DMS 273 (cell line): Measurements from ENCODE around the gene CRAMP1.

Experiments
- DNase-seq: peaks from one replicate; lab custom pipeline; 2025; ENCODE audit not compliant: unreplicated experiment; lab: John Stamatoyannopoulos, UW

Gene CRAMP1

DNA sequence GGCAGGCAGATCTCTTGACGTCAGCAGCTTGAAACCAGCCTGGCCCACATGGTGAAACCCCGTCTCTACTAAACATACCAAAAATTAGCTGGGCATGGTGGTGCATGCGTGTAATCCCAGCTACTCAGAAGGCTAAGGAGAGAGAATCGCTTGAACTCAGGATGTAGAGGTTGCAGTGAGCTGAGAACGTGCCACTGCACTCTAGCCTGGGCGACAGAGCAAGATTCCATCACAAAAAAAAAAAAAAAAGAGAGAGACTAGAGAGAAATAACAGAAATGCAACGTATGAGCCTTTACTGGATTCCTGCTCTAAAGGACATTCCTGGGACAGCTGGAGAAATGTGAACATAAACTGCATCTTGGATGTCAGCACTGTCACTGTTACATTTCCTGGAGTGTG, 11.1 kb upstream of the CRAMP1 start:
- DNase-seq: no peak

- no peak for DNase-seq
Observed at GRCh38 chr16:1601489-1601888, 10.7 kb upstream of the CRAMP1 start.

- no peak for DNase-seq
Observed at GRCh38 chr16:1602285-1602684, 9.9 kb upstream of the CRAMP1 start.

DNA sequence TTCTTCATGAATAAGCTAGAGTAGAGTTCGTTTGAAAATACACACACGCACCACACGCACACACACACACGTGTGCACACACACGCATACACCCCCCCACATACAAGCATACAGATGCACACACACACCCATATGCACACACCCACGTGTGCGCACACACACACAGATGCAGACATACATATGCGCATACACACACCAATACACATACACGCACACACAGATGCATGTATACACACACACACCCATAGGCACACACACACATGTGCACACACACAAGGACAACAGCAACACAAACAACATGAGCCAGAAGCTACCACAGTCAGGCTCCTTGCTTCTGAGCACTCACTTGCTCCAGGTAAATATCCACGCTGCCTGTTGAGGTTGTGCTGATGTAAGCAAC, 5.4 kb upstream of the CRAMP1 start:
- no peak for DNase-seq

DNA sequence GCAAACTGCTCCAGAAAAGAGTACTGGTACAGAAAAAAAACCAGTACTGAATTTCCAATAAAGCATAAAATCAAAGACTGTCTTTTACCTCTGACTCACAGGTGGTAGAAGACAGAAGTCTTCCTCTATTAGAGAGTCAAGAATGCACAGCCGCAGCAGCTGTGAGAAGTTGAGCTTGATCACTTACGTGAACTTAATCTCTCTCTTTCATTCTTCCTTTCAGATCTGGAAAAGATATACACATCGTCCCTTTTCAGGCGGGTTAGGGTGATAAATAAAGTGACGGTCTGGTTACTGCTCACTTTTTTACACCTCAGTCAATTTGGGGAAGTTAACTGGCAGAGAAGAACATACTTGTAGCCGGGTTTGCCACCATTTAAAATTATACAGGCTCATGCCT, 4.2 kb upstream of the CRAMP1 start:
- no peak for DNase-seq

GRCh38 chr16:1610071-1610898, 1.9 kb upstream of the CRAMP1 start:
- DNase-seq: peak; percentile 98

- DNase-seq: no peak
Observed at GRCh38 chr16:1610899-1611632, 1.1 kb upstream of the CRAMP1 start.

DNA sequence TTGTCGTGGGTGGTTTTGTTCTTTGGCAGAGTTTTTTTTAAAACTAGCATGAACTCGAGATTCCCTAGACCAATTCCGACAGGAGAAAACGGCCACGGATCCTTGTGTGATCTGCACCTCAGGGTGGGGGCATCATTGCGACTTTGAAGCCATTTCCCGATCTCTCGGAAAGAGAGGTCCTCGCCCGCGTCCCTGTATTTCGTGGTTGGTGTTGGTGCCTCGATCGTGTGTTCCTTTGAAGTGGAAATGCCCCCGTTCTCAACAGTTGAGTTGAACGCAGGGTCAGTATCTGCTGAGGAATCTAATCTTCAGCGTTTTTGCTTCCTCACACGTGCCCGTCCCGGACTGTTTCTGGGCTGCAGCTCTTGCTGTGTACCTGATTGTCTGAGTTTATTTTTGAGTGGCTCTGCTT, 1.1 kb downstream of the CRAMP1 start:
- DNase-seq: peak; percentile 47

GRCh38 chr16:1613728-1614455, 1.7 kb downstream of the CRAMP1 start:
- DNase-seq: peak; percentile 56

DNA sequence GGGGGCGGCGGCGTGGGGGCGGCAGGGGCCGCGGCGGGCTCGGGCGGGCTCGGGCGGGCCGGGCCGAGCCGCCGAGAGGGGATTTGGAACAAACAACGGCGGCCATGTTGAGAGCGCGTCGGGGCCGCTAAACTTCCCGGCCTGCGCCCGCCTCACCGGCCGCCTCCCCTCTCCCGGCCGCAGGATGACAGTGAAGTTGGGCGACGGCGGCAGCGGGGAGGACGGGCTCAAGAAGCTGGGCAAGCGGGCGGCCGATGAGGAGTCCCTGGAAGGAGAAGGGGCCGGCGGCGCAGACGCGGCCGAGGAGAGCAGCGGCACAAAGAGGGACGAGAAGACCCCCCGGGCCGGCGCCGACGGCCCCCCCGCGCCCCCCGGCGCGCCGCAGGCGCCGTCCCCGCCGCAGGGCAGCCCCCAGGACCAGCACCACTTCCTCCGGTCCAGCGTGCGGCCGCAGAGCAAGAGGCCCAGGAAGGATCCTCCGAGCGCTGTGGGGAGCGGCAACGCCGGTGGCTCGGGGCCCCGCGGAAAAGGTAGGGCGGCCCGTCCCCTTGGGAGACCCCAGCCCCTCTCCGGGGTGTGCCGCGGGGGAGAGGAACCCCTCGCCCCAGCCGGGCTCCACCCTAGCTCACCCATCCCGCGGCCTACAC, 2.4 kb downstream of the CRAMP1 start:
- peak; percentile 57 for DNase-seq

DNA sequence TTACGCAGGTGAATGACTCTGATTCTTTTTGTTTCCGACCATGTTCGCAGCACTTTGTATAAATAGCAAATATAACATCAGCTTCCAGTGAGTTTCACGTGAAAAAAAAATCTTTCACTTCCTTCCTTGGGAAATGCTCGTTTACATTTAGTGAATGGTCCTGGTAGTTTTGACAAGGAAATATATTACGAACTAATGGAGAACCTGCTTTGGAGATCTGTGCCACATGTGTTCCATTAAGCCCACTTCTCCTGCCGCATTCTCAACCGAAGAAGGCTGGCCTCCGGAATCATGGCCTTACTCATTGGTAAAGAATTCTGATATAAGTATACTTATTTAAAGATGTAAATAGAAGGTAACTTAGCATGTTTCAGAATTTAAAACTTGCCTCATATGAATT, 3.6 kb downstream of the CRAMP1 start:
- DNase-seq: no peak

DNA sequence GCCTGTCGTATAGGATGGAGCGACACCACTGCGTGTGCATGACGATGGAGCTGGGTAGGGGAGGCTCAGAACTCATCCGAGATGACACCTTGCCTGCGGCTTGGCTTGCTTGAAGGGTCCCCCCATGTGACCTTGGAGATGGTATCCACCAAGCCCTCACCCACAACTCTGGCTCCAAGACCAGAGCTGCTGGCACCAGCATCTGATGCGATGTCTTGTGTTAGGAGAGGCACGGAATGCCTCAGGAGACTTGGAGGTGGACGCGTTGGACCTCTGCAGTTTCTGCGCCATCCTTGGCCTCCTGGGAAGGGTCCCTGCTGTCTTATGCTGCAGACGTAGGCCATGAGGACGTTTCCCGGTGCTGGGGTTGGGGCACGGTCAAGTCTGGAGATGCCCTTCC, 7.8 kb downstream of the CRAMP1 start:
- DNase-seq: no peak

- DNase-seq: no peak
Observed at GRCh38 chr16:1620391-1620790, 8.2 kb downstream of the CRAMP1 start.

GRCh38 chr16:1621851-1622250, 9.7 kb downstream of the CRAMP1 start:
- DNase-seq: no peak

DNA sequence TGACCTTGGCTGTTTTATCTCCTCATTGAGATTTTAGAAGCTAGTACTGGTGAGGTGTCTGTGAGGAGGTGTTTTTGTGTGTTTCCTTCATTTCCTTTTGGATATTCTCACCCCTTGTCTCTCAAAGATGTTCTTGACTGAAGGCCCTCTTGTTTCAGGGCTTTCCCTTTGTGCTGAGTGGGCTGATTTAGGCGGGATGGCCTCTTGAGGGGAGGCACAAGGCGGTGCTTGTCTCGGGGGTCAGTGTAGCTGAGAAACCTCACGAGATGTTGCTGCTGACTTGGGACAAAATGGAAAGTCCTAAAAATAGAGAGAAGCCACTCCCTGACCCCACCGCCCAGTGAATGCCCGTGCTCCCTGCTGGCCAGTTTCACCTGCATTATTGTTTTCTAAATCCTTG, 14.2 kb downstream of the CRAMP1 start:
- DNase-seq: no peak

DNA sequence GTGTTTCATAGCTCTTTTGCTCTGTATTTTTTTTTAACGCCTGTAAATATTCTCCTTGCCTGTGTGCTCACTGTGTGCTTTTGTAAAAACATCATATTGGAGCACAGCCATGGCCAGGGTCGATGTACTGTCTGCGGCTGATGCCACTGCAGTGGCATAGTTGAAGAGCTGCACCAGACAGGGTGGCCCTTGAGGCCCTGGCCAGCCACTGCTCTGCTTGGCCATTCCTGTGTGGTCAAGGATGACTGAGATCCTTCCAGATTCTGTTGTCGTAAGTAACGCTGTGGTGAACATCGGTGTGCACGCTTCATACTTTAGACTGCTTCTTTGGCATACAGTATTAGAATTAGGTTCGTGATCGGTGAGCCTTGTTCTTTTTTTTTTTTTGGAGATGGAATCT, 14.6 kb downstream of the CRAMP1 start:
- DNase-seq: no peak

DNA sequence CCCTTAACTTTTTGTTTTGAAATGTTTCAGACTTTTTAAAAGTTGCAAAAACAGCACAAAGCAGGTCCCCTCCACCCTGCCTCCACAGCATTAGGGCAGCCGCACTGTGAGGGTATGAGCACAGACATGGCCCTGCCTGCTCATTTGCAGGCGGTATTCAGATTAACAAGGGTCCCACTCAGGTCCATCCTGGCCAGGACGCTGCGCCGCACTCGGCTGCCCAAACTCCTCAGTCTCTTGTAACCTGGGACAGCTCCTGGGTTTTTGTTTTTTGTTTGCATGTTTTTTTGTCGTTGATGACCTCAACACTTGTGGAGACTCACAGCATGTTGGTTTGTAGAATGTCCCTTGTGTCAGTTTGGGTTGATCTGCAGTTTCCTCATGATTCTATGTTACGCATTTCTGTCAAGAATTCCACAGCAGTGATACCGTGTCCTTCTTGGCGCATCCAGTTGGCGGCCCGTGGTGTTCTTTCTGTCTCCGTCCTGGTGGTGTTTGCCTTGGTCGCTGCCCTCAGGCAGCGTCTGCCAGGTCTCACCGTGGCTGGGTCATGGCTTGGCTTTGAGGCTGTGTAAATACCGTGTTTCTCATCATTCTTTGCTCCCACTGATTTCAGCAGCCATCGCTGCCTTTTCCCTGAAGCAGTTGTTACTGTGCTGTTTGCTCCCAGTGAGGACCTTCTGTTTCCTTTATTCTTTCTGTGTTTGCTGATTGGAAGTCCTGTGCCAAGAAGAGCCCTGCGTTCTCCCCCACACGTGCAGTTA, 18.5 kb downstream of the CRAMP1 start:
- DNase-seq: no peak

GRCh38 chr16:1631230-1631629, 19.1 kb downstream of the CRAMP1 start:
- no peak for DNase-seq

DNA sequence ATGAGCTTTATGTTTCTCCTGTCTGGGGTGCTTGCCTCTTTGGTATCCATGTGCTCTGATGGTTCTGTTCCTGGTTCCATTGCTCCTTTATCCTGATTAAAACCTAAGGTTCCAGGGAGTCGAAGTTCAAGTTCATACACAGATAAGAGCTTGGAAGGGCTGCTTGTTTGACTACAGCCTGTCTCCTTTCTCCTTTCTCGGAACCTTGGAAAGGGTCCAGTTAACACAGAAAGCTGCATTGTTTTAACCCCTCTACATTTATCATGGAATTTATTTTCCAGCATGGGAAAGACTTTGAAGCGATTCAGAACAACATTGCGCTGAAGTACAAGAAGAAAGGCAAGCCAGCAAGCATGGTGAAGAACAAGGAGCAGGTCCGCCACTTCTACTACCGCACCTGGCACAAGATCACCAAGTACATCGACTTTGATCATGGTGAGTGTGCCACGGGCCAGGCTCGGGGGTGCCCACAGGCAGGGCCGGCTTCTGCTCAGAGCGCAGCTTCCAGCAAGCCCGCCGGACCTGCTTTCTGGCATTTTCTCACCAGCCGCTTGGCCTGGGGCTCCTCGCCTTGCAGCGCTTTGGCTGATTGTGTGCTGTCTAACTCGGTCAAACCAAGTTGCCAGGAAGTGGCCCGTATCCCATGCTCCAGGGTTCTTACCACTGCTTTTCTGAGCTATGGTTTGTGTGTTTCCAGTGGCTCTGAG, 19.9 kb downstream of the CRAMP1 start:
- DNase-seq: no peak

GRCh38 chr16:1632638-1632970, 20.4 kb downstream of the CRAMP1 start:
- no peak for DNase-seq
